Measurements from ENCODE around the gene SLC12A9.
A peak's percentile ranks its signal among the peaks of the same experiment; 100 is the strongest.
"Not testable (repeated sequence)": the region's sequence is repeated elsewhere in the genome, so short reads cannot be mapped to it uniquely, and the experiment has no call there.

SLC12A9 gene

GRCh38 chr7:100826514-100827329 is 25.8 kb upstream of the SLC12A9 start:
- DNase-seq = no peak

- DNase-seq = peak; percentile 71
These were observed 24.9 kb upstream of the SLC12A9 start, which contains the start of gene EPHB4 for GRCh38 chr7:100827330-100828226. EPHB4 (minus strand) TSS chr7:100827523; CDS start chr7:100827030, 493 bp downstream.

DNA sequence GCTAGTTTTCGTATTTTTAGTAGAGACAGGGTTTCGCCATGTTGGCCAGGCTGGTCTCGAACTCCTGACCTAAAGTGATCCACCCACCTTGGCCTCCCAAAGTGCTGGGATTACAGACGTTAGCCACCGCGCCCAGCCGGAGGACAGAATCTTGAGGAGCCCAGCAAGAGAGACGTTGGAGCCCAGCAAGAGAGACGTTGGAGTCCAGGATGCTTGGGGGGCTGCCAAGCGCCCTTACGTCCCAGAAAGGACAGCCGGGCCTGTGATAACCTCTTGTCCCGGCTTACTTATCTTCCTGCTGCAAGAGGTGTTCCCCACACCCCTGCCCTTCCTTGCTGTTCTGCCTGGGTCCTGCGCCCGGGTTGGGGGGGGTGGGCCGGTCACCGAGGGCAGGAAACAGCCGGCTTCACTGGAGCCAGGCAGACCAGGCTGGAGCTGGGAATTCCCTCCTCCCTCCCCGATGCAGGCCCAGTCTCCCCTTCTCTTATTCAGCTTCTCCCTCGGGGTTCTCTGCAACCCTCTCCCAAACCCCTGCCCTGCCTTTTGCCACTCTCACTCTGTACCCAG is 23.3 kb upstream of the SLC12A9 start:
- DNase-seq = no peak

- no peak for DNase-seq
These were observed 22.1 kb upstream of the SLC12A9 start for GRCh38 chr7:100830396-100830795.

GRCh38 chr7:100832281-100832633 is 20.3 kb upstream of the SLC12A9 start:
- DNase-seq = no peak

DNA sequence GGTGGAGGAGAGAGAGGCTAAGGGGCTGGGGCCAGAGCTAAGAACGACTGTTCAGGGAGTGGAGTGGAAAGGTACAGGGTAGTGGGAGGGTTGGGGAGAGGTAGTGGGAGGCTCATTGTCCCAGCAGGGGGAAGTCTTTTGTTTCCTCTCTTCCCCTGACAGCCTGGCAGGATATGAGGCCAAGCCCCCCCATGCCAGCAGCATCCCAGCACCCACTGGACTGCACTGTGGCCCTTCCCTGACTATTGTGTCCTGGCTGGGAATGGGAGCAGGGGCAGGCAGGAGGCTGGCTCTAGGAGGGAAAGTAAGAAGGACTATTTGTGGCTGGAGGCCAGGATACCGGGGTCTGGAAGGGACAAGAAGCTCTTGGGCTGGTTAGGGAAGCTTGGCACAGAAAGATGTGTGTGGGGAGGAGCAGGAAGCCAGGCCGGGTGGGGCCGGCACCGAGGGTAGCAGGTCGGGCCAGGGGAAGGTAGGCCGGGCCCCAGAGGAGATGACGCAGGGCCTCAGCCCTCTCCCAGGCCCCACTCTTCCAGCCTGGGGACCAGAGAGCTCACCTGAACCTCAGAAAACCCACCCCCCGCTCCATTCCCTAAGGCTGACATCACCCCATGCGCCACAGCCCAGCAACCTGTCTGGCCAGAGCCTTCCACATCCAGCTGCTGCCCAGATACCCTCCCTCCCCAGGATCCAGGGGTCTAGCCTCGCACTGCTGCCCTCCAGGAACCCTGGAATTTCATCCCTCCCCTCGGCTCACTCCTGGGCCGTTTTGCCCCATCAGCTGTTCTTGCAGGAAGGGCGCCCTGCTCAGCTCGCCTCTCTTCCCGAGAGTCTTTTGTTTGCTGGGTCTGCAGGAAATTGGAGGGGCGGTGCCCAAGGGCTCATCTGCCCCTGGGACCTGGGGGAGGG is 16.4 kb upstream of the SLC12A9 start:
- DNase-seq = no peak

DNA sequence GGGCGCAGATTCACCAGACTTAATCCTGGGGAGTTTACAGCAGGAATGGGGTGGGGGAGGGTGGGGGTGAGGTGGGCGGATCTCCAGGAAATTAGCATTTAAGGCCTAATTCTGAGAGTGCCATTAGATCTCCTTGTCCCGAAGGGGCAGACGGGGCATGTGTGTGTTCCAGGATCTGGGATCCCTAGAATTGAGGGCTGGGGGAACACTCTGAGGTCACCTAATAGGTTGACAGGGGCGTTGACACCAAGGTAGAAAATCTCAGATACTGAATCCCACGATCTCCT is 15.8 kb upstream of the SLC12A9 start:
- no peak for DNase-seq

DNA sequence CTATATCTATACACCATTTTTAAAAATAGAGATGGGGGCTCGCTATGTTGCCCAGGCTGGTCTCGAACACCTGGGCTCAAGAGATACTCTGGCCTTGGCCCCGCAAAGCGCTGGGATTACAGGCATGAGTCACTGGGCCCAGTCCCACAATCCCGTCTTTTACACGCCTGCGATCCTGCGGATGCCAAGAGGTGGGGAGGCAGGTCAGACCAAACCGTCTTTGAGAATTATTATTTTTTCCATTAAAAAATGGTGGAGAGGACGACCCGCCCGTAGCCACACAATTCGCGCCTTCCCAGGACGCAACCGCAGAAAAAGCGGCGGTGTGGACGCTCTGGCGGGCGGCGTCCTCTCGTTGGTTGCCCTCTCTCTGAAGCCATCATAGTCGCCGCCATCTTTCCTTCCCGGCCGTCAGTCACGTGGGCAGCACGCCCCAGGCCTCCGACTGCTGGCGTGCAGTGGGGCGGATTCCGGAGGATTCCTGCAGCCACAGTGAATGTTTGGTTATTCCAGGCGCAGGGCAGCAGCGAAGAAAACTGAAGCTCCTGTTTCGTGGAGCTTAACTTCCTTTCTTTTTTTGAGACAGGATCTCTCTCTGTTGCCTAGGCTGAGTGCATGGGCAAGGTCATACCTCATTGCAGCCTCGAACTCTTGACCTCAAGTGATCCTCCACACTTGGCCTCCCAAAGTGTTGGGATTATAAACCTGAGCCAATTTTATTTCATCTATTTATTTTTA is 15.2 kb upstream of the SLC12A9 start:
- DNase-seq = peak; percentile 93

DNA sequence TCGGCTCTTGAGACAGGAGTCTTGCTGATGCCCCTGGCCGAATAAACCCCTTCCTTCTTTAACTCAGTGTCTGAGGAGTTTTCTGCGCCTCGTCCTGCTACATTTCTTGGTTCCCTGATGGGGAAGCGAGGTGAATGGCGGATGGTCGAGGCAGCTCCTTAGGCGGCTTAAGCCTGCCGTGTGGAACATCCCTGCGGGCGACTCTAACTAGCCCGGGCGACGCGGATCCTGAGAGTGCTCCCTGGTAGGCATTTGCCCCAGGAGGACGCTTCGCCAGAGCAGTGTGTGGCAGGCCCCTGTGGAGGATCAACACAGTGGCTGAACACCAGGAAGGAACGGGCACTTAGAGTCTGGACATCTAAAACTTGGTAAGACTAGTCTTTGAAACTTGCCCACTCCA is 13.2 kb upstream of the SLC12A9 start:
- DNase-seq = no peak

GRCh38 chr7:100840470-100841100 is 11.9 kb upstream of the SLC12A9 start:
- DNase-seq = no peak

DNA sequence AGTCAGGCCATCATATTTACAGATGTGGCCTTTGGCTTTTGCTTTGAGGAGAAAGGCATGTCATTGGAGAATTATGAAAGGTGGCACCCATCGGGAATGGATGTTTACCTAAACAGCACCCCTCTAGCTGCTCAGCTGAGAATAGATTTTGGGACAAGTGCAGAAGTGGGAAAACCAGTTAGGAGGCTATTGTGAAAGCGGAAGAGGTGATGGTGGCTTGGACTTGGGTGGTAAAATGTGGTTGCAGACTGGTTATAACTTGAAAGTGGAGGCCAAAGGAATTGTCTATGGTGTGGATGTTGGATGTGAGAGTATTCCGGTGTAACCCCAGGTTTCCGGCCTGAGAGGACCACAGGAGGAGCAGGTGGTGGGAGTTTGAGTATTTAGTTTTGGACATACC is 5.2 kb upstream of the SLC12A9 start:
- DNase-seq = no peak

DNA sequence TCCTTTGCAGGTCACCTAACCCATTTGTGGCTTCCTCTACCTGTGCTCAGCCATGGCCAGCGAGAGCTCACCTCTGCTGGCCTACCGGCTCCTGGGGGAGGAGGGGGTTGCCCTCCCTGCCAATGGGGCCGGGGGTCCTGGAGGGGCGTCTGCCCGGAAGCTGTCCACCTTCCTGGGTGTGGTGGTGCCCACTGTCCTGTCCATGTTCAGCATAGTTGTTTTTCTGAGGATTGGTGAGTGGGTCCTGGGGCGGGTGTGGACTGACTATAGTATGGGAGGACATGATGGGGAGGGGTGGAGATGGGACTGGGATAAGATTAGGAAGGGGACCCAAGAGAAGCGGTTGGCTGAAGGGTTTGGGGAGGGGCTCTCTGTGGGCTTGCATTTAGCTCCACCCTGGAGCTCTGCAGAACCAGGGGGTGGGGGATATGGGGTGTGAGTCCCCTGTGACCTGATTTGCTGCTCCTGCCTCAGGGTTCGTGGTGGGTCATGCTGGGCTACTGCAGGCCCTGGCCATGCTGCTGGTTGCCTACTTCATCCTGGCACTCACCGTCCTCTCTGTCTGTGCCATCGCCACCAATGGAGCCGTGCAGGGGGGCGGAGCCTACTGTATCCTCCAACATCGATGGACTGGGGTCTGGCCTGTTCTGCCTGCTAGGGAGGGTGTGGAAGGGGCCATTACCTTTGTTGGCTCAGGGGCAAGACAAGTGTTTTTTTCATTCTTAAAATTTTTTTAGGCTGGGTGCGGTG is 1.8 kb downstream of the SLC12A9 start:
- no peak for DNase-seq

- DNase-seq = not testable (repeated sequence)
These were observed 2.4 kb downstream of the SLC12A9 start for GRCh38 chr7:100854899-100855298.

GRCh38 chr7:100855515-100855914 is 3.0 kb downstream of the SLC12A9 start:
- DNase-seq = no peak

- DNase-seq = no peak
These were observed 4.4 kb downstream of the SLC12A9 start for GRCh38 chr7:100856871-100857282.

DNA sequence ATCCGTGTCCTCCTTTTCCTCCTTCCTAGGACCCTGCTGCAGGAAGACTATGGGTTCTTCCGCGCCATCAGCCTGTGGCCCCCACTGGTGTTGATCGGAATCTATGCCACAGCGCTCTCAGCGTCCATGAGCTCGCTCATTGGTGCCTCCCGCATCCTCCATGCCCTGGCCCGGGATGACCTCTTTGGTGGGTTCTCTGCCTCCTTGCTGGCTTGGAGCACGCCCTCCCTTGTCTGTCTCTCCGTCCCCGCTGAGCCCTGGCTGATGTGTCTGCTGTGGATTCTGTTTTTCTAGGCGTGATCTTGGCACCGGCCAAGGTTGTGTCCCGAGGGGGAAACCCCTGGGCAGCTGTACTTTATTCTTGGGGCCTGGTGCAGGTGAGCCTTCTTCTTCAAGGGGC is 7.3 kb downstream of the SLC12A9 start:
- DNase-seq = no peak

- no peak for DNase-seq
These were observed 8.4 kb downstream of the SLC12A9 start for GRCh38 chr7:100860702-100861615.

- no peak for DNase-seq
These were observed 9.1 kb downstream of the SLC12A9 start for GRCh38 chr7:100861616-100861985.

DNA sequence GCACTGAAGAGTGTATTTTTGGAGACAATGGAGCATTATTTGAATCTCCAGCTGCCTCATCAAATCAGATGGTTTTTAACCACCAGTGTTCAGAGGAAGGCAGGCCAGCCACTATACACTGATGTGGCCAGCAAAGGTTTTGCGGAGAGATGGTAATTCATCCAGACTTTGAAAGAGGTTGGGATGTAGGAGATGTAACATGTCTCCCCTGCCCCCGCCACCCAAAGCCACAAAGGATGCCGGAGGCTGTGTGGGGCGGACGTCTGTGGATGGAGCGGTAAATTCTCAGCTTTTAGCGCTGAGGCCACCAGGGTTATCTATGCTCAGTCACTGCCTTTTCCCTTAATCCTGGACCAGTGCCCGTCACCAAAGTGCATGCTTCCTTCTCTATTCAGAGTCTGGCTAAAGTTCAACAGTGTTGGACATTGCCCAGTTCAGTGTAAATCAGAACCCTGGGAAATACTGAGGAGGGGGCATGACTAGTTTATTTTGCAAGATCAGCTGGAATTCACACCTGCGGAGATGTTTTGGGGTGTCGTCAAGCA is 11.0 kb downstream of the SLC12A9 start:
- no peak for DNase-seq
